GM19455 (cell line): ENCODE results near the gene PUSL1.

ENCODE experiments used
- ATAC-seq: cut with Tn5 transposase; IDR thresholded peaks from one replicate; pipeline ENCODE4 v1.9.1; 2021; ENCODE audit not compliant: unreplicated experiment

Gene PUSL1

DNA sequence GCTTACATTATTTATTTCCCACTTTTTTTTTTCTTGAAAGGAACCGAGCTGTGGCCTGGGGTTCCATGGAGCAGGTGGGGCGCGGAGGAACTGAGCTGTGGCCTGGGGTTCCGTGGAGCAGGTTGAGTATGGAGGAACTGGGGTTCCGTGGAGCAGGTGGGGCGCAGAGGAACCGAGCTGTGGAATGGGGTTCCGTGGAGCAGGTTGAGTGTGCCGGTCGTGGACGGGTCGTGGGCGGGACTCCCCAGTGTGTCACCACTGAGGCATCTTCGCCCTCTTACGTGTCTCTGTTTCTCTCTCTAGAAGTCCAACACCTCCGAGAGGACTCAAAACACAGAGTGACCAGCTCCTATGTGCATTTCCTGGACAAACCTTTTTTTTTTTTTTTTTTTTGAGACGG is 29.4 kb upstream of the PUSL1 start:
- no peak for ATAC-seq

DNA sequence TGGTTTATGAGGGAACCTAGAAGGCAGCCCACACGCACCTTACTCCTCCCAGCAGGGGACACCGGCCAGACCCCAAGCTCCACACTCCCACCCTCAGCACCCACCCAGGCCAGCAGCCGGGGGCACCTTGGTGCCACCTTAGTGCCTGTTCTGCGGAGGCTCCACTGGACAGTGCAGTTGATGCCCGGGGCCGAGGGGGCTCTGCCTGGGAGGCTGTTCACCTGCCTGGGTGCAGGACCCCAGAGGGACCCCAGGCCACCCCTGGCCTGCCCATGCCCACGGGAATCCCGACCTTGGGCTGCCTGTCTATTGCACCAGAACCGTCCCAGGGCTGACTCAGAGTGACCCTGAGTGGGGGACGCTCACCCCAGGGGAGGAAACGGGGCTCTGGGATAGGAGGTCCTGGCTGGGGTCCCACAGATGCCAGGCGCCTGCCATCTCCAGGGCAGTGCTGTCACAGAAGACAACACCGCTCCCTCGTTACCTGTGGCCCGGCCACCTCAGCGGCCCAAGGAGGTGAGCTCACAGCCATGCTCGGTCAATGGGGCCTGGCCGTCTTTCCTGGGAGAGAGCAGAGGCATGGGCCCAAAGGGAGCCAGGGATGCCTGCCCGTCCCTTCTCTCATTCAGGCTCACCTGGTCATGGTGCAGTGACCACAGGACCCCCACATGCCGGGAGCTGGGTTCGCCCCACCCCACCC is 27.5 kb upstream of the PUSL1 start:
- ATAC-seq, result no peak

DNA sequence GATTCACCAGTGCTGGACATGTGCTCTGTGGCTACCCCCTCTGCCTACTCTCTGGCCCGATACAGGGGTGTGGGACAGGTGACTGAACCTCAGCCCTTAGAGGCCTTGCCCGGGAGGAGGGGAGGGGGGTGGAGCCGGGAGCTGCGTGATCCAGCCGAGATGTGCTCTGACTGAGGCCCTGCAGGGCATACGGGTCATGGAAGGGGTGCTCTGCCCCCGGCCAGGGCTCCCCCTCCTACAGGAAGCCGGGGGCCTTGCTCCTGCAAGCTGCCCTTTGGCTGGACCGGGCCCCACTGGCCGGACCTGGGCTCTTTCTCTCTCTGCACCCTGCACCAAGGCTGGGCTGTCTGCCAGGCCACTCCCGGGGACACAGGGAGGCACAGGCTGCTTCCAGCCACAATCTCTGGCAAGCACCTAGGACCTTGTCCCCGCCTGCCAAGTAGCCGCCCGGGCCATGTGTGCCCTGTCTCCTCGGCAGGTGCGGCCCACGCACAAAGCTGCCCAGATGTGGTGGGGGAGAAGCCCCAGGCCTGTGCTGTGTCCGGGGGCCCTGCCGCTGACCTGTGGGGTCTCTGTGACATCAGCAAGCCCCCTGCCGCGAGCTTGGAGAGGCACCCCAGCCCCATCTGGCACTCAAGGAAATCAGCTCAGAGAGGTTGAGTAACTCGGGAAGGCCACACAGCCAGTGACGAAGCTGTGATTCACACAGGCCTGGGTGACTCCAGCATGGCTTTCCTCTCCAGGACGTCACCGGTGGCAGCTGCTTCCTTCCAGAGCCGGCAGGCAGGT is 26.7 kb upstream of the PUSL1 start:
- no peak for ATAC-seq

DNA sequence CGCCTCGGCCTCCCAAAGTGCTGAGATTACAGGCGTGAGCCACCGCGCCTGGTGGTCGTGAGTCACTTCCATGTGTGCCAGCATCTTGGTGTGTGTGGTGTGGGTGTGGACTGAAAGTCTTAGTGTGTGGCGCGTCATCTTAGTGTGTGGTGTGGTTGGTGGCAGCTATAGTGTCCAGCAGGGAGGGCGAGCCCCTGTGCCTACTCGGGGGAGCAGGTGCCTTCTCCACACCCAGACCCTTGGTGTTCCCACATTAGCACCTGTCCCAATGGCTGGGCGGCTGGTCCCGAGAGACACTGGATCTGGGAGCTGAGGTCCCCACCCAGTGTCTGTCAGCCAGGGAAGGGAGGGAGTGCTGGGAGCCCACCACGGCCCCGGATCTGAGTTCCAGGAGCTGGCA is 25.4 kb upstream of the PUSL1 start:
- no peak for ATAC-seq

DNA sequence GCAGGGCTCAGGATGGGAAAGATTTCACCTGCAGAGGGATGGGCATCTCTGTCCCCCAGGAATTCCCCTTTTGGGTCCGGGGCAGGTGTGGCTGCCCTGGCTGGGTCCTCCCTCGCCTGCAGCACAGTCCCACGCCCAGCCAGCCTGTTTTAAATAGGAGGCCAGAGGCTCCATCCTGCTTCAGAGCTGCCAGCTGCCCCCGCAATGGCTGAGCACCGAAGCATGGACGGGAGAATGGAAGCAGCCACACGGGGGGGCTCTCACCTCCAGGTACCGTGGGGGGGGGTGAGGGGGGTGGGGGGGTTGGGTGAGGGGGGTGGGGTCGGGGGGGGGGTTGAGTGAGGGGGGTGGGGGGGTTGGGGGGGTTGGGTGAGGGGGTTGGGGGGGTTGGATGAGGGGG is 24.6 kb upstream of the PUSL1 start:
- ATAC-seq, result no peak

DNA sequence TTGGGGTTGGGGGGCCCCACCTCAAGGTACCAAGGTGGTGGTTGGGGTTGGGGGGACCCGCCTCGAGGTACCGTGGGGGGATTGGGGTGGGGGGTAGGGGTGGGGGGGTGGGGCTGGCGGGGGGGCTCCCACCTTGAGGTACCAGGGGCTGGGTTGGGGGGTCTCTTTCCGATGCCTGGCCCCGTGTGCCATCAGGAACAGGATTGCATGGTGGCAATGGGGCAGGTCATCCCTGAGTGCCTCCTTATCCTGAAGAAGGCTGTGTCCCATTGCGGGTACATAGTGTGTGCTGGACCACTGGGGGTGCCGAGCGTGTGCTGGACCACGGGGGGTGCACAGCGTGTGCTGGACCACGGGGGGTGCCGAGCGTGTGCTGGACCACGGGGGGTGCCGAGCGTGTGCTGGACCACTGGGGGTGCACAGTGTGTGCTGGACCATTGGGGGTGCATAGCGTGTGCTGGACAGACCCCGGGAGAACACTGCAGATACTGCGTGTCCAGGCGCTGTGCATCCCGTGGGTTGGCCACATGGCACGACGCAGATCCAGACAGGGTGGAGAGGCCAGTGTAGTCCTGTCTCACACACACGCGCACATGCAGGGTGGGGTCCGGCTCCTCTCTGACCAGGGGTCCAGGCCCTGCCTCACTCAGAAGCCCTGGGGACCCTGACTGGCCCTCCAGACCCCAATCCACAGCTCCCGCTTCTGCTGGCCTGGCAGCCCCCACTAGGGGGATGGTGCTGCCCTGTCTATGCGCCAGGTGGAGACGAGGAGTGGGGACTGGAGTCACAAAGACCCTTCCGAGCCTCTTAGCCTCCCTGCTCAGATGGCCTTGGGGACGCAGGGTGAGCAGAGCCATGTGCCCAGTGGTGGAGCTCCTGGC is 23.9 kb upstream of the PUSL1 start:
- ATAC-seq, result no peak

DNA sequence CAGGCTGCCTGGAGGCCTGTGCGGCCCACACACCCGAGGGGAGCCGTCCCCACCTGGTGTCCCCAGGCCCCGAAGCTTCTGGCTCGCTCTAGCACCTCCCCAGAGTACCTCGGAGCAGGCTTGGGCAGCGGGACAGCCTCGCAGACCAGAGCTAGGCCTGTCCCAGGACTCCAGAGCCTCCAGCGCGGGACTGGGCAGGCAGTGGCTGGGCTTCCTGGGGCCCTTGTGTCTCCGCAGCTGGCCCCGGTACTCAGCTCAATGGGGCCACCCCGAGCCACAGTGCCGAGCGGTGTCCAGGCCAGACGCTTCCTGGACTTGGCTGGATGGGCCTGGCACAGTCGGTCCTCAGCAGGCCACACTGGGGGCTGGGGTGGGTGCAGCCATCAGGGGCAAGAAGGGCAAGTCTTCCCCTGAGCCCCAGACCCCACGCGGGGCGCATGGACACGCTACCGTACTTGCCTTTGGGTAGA is 23.3 kb upstream of the PUSL1 start:
- ATAC-seq, result no peak

DNA sequence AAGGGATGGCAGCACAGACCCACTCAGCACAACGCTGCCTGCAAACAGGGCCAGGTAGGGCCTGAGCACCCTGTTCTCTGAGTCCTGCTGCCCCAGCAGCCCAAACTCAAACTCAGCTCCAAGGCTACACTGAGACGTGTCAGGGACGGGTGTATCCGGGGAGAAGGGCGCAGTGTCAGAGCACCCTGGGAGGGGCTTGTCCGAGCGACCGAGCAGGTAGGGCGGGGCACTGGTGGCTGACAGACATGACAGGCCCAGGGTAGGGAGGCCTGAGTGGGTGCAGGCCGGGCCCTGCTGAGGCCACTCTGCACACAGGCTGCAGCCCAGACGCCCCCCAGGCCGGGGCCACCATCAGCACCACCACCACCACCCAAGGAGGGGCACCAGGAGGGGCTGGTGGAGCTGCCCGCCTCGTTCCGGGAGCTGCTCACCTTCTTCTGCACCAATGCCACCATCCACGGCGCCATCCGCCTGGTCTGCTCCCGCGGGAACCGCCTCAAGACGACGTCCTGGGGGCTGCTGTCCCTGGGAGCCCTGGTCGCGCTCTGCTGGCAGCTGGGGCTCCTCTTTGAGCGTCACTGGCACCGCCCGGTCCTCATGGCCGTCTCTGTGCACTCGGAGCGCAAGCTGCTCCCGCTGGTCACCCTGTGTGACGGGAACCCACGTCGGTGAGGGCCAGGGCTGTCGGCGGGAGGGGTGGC is 22.6 kb upstream of the PUSL1 start:
- no peak for ATAC-seq

DNA sequence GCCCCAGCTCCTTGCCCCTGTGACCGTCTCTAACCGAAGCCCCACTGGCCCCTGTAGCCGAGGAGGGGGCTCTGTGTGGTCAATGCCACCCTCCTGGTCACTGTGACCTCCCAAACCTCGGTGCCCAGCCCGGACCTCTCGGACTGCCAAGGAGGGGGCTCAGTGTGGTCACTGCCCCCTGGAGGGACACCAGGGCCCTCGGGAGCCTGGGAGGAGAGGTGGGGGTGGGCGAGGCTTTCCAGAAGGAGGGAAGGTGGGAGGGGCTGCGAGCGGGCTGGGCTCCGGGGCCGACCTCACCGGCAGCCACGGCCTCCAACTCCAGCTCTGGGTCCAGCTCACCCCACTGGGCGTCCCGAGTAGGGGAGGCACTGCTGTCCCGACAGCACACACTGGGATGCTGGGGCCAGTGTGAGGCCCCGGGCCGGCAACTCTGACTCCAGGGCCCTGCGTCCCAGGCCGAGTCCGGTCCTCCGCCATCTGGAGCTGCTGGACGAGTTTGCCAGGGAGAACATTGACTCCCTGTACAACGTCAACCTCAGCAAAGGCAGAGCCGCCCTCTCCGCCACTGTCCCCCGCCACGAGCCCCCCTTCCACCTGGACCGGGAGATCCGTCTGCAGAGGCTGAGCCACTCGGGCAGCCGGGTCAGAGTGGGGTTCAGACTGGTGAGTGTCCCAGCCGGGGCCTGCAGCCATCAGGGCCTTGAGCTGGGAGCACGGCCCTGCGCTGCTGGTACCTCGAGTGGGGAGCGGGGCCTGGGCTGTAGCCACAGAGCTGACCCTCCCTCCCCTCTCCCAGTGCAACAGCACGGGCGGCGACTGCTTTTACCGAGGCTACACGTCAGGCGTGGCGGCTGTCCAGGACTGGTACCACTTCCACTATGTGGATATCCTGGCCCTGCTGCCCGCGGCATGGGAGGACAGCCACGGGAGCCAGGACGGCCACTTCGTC is 21.8 kb upstream of the PUSL1 start:
- no peak for ATAC-seq

DNA sequence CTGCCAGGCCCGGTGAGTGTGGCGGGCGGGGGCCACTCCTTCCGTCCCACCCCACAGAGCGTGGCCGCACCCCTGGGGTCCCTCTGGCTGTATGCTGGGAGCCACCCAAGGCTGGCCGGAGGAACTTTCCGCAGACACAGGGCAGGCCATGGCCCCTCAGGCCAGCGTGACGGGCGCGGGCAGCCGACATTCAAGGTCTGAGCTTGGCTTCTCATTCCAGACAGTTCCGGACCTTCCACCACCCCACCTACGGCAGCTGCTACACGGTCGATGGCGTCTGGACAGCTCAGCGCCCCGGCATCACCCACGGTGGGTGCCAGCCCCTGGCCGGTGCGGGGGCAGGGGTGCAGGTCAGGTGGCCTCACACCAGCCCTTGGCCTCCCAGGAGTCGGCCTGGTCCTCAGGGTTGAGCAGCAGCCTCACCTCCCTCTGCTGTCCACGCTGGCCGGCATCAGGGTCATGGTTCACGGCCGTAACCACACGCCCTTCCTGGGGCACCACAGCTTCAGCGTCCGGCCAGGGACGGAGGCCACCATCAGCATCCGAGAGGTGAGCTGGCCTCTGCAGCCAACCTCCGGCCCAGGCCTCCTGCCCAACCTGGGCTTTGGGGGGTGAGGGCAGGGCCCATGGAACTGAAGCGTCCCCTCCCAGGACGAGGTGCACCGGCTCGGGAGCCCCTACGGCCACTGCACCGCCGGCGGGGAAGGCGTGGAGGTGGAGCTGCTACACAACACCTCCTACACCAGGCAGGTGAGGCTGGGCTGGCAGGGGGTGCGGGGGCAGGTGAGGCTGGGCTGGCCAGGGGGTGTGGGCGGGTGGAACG is 20.9 kb upstream of the PUSL1 start:
- no peak for ATAC-seq

DNA sequence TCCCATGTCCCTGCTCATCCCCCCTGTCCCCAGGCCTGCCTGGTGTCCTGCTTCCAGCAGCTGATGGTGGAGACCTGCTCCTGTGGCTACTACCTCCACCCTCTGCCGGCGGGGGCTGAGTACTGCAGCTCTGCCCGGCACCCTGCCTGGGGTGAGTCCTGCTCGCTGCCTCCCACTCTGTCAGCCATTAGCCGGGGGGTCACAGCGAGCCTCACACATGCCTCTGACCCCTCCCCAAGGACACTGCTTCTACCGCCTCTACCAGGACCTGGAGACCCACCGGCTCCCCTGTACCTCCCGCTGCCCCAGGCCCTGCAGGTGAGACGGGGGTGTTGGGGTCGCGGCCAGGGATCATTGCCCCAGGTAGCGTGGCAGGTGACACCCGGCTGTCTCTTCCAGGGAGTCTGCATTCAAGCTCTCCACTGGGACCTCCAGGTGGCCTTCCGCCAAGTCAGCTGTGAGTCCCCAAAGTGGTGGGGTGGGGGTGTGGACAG is 18.1 kb upstream of the PUSL1 start:
- ATAC-seq, result no peak

DNA sequence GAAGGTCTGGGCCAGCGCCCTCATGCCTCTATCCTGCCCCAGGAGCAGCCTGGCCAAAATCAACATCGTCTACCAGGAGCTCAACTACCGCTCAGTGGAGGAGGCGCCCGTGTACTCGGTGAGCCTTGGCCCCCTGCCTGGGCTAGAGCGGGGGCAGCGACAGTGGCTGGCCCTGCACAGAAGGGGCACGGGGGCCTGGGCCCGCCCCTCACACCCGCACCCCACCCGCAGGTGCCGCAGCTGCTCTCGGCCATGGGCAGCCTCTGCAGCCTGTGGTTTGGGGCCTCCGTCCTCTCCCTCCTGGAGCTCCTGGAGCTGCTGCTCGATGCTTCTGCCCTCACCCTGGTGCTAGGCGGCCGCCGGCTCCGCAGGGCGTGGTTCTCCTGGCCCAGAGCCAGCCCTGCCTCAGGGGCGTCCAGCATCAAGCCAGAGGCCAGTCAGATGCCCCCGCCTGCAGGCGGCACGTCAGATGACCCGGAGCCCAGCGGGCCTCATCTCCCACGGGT is 17.3 kb upstream of the PUSL1 start:
- ATAC-seq, result no peak

DNA sequence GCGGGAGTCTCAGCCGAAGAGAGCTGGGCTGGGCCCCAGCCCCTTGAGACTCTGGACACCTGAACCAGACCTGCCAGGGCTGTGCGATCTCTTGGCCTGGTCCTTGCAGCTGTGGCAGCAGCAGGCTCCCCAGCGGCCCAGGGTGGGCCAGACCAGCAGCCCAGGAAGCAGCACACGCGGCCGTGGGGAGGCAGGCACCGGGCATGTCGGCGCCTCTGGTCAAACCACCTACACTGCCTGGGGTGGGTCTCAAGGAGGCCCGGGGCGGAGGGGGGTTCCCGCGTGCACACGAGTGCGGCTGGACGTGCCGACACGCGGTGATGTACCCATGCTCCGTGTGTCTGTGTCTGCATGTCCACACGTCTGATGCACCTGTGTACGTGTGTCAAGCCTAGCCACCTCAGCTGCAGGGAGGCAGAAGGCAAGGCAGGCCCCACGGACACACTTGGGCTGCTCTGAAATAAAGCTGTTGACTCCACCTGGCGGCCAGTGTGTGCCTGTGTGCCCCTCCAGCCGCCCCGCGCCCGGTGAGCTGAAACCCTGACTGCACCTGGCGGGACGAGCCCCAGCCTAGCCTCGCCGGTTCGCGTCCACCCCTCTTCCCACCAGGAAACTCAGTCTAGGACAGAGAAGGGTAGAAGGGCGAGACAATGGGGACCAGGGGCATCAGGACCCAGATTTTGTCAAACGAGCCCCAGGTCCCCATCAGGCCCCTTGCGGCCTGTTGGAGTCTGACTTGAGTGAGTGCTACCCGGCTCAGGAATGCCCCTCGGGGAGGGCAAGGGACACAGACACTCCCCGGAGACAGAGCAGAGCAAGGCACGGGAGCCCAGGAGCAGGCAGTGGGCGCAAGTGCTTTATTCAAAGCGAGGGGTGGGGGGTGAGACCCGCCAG is 16.6 kb upstream of the PUSL1 start:
- no peak for ATAC-seq

DNA sequence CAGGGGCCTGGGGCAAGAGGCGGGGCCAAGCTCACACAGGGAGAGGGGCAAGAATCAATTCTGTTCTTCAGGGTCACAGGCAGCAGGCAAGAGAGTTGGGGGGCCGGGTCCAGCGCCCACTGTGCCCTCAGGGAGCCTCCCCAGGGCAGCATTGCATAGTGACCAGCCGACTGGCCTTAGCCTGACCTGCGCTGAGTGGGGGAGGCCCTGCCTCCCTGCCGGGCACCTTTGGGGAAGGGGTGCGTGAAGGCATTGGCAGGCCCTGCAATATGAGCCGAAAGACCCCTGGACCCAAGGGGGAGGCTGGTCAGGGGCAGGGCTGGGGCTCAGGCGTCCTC is 16.0 kb upstream of the PUSL1 start:
- no peak for ATAC-seq

DNA sequence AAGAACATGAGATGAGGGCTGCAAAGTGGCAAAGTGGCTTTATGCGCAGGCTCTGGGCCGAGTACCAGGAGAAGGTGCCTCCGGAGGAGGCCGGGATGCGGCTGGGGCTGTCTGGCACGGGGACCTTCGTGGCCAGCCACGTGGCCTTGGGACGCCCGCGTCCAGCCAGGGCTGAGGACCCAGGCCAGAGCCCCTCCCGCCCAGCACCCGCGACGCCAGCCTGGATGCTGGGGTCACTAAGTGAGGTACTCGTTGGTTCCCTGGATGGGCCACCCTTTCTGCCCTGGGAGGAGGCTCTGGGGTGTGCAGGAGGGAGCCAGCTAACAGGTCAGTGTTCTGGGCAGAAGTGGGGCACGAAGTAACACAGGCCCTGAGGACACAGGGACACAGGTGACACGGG is 15.5 kb upstream of the PUSL1 start:
- ATAC-seq, result no peak

DNA sequence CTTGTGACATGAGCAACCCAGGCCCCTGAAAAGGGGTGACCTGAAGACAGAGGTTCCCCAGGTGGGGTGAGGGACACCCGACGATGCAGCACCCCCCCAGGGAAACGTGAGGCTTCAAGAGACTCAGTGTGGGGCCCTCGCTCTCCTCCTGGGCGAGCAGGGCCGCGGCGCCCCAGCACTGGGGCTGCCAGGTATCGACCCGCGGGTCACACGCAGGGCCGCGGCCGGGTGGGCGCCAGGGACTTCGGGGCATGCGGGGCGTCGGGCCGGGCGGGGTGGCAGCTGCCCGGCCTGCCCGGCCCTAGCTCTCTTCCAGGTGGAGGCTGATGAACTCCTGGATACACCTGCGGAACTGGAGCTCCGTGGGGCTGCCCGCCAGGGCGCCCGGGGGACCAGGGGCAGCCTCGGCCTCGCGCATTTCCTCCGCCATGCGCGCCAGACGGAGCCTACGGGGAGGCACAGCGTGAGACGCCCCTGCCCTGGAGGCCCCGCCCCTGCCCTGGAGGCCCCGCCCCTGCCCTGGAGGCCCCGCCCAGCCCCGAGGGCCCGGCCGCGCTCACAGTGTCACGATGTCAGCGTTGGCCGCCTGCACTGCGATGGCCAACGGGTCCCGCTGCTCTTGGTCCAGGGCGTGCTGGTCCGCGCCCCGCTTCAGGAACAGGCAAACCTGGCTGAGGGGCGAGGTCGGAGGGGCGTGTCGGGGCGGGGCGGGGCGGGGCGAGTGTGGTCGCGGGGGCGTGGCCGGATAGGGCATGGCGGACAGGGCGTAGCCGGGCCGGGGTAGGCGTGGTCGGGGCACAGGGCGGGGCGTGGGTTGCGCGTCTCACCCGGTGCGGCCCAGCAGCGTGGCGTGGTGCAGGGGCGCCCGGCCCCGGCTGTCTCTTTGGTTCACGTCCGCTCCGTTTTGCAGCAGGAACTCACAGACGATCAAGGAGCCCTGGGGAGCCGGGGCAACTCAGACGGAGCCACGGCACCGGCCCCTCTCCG is 14.8 kb upstream of the PUSL1 start:
- no peak for ATAC-seq
